Measurements from ENCODE around the gene PSMD4.

PSMD4 gene

GRCh38 chr1:151277249-151277648 lies 22.7 kb downstream of the PSMD4 start:
- TF ChIP-seq EP300 (IDR thresholded peaks at IDR 0.05; ENCODE audit: borderline replicate concordance) (no peak), REST (IDR thresholded peaks at IDR 0.05; ENCODE audit: low read depth) (no peak), FOXM1 (IDR thresholded peaks at IDR 0.05; ENCODE audit: borderline replicate concordance, low read depth) (no peak)

GRCh38 chr1:151281225-151281968 lies 26.9 kb downstream of the PSMD4 start:
- TF ChIP-seq TCF12 (IDR thresholded peaks at IDR 0.05; ENCODE audit: low read depth), result peak; percentile 72
- TF ChIP-seq EGR1 (IDR thresholded peaks at IDR 0.05), result peak; percentile 66; the same call in 1 of the 2 replicates
- TF ChIP-seq CEBPB (IDR thresholded peaks at IDR 0.05), result no peak
- peak; percentile 90 for TF ChIP-seq CREB1 (IDR thresholded peaks at IDR 0.05; ENCODE audit: low read depth)
- peak; percentile 61 for TF ChIP-seq MAX (IDR thresholded peaks at IDR 0.05)
- peak; percentile 37; the same call in 1 of the 2 replicates for TF ChIP-seq FOXM1 (IDR thresholded peaks at IDR 0.05; ENCODE audit: borderline replicate concordance, low read depth)
- TF ChIP-seq EP300 (IDR thresholded peaks at IDR 0.05; ENCODE audit: borderline replicate concordance), result peak; percentile 46; the same call in 1 of the 2 replicates
- no peak for TF ChIP-seq REST (IDR thresholded peaks at IDR 0.05; ENCODE audit: low read depth)
- peak; percentile 48 for TF ChIP-seq TAF1 (IDR thresholded peaks at IDR 0.05; ENCODE audit: low read depth)
- 0 out of 2 replicates have a peak, but pooled peaks have one; percentile 16 for TF ChIP-seq YY1 (IDR thresholded peaks at IDR 0.05; ENCODE audit: low read depth)
- TF ChIP-seq RAD21 (IDR thresholded peaks at IDR 0.05; ENCODE audit: low read depth), result 0 out of 2 replicates have a peak, but pooled peaks have one; percentile 62
- no peak for TF ChIP-seq NFIC (IDR thresholded peaks at IDR 0.05)

GRCh38 chr1:151281969-151282882 lies 27.7 kb downstream of the PSMD4 start, which contains the start of gene ZNF687:
Gene ZNF687, plus strand, starts transcription at chr1:151282299. Its CDS starts 3,993 bp downstream, at chr1:151286292.
- TF ChIP-seq FOXM1 (IDR thresholded peaks at IDR 0.05; ENCODE audit: borderline replicate concordance, low read depth), result no peak
- TF ChIP-seq CREB1 (IDR thresholded peaks at IDR 0.05; ENCODE audit: low read depth), result peak; percentile 58; the same call in 1 of the 2 replicates
- peak; percentile 65; the same call in 1 of the 2 replicates for TF ChIP-seq ZBTB7A (IDR thresholded peaks at IDR 0.05; ENCODE audit: low read depth)
- TF ChIP-seq CEBPB (IDR thresholded peaks at IDR 0.05), result no peak
- no peak for TF ChIP-seq USF1 (IDR thresholded peaks at IDR 0.05)
- TF ChIP-seq MAX (IDR thresholded peaks at IDR 0.05), result 0 out of 2 replicates have a peak, but pooled peaks have one; percentile 7
- TF ChIP-seq EGR1 (IDR thresholded peaks at IDR 0.05), result no peak
- TF ChIP-seq YY1 (IDR thresholded peaks at IDR 0.05; ENCODE audit: low read depth), result peak; percentile 72; the same call in 1 of the 2 replicates

- TF ChIP-seq TAF1 (IDR thresholded peaks at IDR 0.05; ENCODE audit: low read depth) (no peak), NFIC (IDR thresholded peaks at IDR 0.05) (no peak), ZBTB7A (IDR thresholded peaks at IDR 0.05; ENCODE audit: low read depth) (peak; percentile 27; the same call in 1 of the 2 replicates), MAX (IDR thresholded peaks at IDR 0.05) (no peak; the same call in 1 of the 2 replicates), REST (IDR thresholded peaks at IDR 0.05; ENCODE audit: low read depth) (no peak), TEAD4 (IDR thresholded peaks at IDR 0.05) (no peak), EP300 (IDR thresholded peaks at IDR 0.05; ENCODE audit: borderline replicate concordance) (no peak)
These were observed 28.6 kb downstream of the PSMD4 start for GRCh38 chr1:151282883-151283725.

All from Ishikawa (cell line).